IMR-90 (cell line): ENCODE data around the gene KCNMA1.

Source experiments
- BHLHE40 ChIP-seq: fragments of 150-350 bp; IDR thresholded peaks from 2 replicates; pipeline ENCODE4 v1.6.1; 2016; ENCODE audit warnings: mild to moderate bottlenecking, low read depth, low read length
- CEBPB ChIP-seq: IDR thresholded peaks from 2 replicates; pipeline ENCODE4 v1.6.1; 2012; ENCODE audit warnings: low read depth, low read length, improper control_type of control experiment
- CHD1 ChIP-seq: IDR thresholded peaks from 2 replicates; pipeline ENCODE4 v1.6.1; 2012; ENCODE audit warnings: low read depth, low read length, improper control_type of control experiment
- MAFK ChIP-seq: IDR thresholded peaks from 2 replicates; pipeline ENCODE4 v1.6.1; 2012; ENCODE audit warnings: low read depth, low read length, improper control_type of control experiment
- MAZ ChIP-seq: IDR thresholded peaks from 2 replicates; pipeline ENCODE4 v1.6.1; 2012; ENCODE audit warnings: low read depth, mild to moderate bottlenecking, low read length, improper control_type of control experiment, moderate library complexity, borderline replicate concordance
- MXI1 ChIP-seq: IDR thresholded peaks from 2 replicates; pipeline ENCODE4 v1.6.1; 2012; ENCODE audit warnings: low read depth, mild to moderate bottlenecking, low read length, moderate library complexity, borderline replicate concordance
- NFE2L2 ChIP-seq: fragments of 150-350 bp; IDR thresholded peaks from 2 replicates; pipeline ENCODE4 v1.6.1; 2016; ENCODE audit warnings: low read depth, mild to moderate bottlenecking, low read length
- POLR2A ChIP-seq: IDR thresholded peaks from 2 replicates; pipeline ENCODE4 v1.6.1; 2012; ENCODE audit warnings: mild to moderate bottlenecking, low read depth, low read length
- RAD21 ChIP-seq: IDR thresholded peaks from 2 replicates; pipeline ENCODE4 v1.6.1; 2012; ENCODE audit warnings: low read length, improper control_type of control experiment
- RCOR1 ChIP-seq: IDR thresholded peaks from 2 replicates; pipeline ENCODE4 v1.6.1; 2012; ENCODE audit warnings: mild to moderate bottlenecking, low read length, improper control_type of control experiment; ENCODE audit not compliant: insufficient replicate concordance
- RFX5 ChIP-seq: IDR thresholded peaks from 2 replicates; pipeline ENCODE4 v1.8.0; 2012; ENCODE audit warnings: low read depth, mild to moderate bottlenecking, low read length, moderate library complexity
- SMC3 ChIP-seq: fragments of 150-350 bp; IDR thresholded peaks from 2 replicates; pipeline ENCODE4 v1.6.1; 2016; ENCODE audit warnings: low read depth, mild to moderate bottlenecking, antibody characterized with exemption, low read length, moderate library complexity
- TF ChIP-seq, protein P1 (sequence below): conservative IDR thresholded peaks from 2 replicates; pipeline ENCODE4 v1.5.1; 2012; ENCODE audit warnings: mild to moderate bottlenecking, low read depth, low read length, improper control_type of control experiment
- TF ChIP-seq, protein P2 (sequence below): fragments of 150-350 bp; IDR thresholded peaks from 2 replicates; pipeline ENCODE4 v1.6.1; 2017; ENCODE audit warnings: mild to moderate bottlenecking, antibody characterized with exemption, low read length, low read depth

DNA sequence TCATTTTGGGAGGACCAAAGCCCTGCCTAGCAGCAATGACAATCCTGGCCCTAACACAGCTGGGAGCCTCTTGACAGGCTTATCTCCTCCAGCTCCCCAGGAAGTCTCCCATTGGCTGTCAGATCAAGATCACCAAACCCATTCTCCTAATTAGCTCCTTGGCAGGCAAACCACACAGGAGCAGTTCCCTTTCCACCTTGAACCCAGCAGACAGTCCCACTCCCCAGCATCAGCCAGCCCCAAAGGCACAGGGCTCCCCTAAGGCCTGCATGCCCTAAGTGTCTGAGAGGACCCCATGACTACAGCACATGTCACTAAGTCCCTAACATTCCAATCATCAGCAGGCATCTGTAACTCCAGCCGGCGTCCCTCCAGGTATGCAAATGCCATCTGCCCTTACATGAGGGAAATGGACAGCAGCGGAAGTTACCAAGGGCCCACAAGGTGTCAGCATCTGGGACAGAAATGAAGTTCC is 348.5 kb downstream of the KCNMA1 start:
- TF ChIP-seq, protein P1, sequence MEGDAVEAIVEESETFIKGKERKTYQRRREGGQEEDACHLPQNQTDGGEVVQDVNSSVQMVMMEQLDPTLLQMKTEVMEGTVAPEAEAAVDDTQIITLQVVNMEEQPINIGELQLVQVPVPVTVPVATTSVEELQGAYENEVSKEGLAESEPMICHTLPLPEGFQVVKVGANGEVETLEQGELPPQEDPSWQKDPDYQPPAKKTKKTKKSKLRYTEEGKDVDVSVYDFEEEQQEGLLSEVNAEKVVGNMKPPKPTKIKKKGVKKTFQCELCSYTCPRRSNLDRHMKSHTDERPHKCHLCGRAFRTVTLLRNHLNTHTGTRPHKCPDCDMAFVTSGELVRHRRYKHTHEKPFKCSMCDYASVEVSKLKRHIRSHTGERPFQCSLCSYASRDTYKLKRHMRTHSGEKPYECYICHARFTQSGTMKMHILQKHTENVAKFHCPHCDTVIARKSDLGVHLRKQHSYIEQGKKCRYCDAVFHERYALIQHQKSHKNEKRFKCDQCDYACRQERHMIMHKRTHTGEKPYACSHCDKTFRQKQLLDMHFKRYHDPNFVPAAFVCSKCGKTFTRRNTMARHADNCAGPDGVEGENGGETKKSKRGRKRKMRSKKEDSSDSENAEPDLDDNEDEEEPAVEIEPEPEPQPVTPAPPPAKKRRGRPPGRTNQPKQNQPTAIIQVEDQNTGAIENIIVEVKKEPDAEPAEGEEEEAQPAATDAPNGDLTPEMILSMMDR: no peak
- no peak for TF ChIP-seq CEBPB
- no peak for TF ChIP-seq MXI1
- TF ChIP-seq POLR2A: no peak
- TF ChIP-seq, protein P2, sequence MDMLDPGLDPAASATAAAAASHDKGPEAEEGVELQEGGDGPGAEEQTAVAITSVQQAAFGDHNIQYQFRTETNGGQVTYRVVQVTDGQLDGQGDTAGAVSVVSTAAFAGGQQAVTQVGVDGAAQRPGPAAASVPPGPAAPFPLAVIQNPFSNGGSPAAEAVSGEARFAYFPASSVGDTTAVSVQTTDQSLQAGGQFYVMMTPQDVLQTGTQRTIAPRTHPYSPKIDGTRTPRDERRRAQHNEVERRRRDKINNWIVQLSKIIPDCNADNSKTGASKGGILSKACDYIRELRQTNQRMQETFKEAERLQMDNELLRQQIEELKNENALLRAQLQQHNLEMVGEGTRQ: no peak
- TF ChIP-seq RCOR1: no peak
- no peak for TF ChIP-seq RAD21
- no peak for TF ChIP-seq NFE2L2
- TF ChIP-seq SMC3: no peak
- TF ChIP-seq RFX5: no peak
- no peak for TF ChIP-seq MAZ
- TF ChIP-seq CHD1: no peak
- no peak for TF ChIP-seq BHLHE40
- no peak for TF ChIP-seq MAFK
